HG03060 (cell line): ENCODE measurements around the gene SIGLEC10.
A peak's percentile ranks its signal among the peaks of the same experiment; 100 is the strongest.
"Not testable (repeated sequence)": the region's sequence is repeated elsewhere in the genome, so short reads cannot be mapped to it uniquely, and the experiment has no call there.

Experiments
- ATAC-seq: cut with Tn5 transposase; IDR thresholded peaks from one replicate; pipeline ENCODE4 v1.9.1; 2021; ENCODE audit warnings: low read depth, moderate number of reproducible peaks; ENCODE audit not compliant: unreplicated experiment

Gene SIGLEC10

DNA sequence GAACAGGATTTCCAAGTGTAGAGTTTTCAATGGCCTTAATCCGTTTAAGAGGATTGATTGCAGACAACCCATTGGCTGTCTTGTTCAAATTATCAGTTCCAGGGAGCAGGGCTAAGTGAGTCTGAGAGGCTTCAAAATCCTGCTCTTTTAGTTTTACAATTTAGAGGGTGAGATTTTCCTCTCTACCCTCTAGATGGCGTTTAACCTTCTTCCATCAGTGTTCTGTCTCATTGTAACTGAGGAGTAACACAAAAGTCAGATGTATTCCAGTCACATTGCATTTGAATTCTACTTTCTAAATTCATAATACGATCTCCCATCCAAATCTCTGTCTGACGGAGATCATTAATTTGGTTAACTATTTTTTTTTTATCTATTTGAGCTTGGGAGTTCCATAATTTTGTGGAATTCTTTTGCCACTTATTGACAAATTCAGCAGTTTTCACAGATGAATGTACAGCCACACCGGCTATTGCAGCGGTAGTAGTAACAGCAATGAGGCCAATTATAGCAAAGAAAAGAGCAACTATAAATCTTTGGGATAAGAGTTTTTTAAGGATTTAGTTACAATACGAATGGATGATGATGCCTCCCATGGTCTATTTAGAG is 19.2 kb downstream of the SIGLEC10 start:
- no peak for ATAC-seq

- not testable (repeated sequence) for ATAC-seq
Measured at GRCh38 chr19:51397453-51397852, 20.0 kb downstream of the SIGLEC10 start.

GRCh38 chr19:51396175-51396574 is 21.3 kb downstream of the SIGLEC10 start:
- no peak for ATAC-seq

DNA sequence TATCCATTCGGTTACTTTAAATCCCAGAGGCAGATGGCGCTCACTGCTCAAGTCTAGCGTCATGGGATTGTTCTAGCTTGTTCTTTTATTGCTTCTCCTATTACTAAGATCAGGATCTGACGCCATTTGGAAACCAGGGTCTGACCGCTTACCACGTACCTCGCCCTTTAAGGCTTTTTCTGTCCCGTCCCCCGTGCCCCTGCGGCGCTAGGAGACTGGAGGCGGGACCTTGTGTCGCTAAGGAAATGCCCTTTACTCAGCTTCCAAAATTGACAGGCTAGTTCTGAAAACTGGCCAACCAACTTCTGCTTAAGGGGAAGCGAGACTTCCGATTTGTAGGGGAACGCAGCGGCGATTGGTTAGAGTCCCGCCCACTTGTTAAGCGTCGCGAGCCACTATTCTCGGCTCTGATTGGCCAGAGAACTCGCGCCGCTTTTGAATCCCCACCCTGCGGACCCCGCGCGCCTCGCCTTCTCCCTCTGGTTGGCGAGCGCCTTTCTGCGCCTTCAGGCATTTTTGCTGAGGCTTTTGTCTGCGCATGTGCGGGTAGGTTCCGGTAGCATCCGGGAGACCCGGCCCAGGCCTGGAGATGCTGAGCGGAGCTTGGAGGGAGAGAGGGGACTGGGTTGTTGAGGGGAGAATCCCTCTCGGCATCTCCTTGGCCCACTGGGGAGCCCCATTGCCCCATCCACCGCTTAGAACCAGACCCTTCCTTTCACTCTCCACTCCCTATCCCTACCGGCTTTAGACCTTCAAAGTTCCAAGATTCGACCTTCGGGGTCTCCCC is 23.2 kb downstream of the SIGLEC10 start:
- peak; percentile 78 for ATAC-seq

- no peak for ATAC-seq
Measured at GRCh38 chr19:51392701-51393100, 24.7 kb downstream of the SIGLEC10 start.

GRCh38 chr19:51391073-51391611 is 26.3 kb downstream of the SIGLEC10 start:
- no peak for ATAC-seq

GRCh38 chr19:51389143-51389542 is 28.3 kb downstream of the SIGLEC10 start:
- ATAC-seq, result no peak

DNA sequence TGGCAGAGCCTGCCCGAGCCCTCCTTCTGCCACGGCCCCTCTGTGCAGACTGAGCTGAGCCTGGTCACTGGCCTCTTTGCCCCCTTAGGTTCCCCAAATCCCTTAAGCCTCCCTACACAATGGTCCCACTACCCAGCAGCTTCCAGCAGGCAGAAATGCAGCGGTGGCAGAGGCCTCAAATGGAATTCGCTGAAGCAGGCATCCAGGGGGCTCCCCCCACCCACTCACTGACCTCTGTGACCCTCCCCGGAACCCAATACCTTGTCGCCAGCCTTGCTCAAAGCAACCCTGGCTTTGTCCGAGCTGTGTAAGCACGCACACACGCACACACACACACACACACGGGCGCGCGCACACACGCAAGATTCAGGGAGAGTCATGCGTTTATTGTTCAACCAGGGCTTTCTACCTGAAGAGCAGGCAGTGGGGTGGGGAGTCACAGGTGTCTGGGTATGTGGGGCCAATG is 29.5 kb downstream of the SIGLEC10 start, which contains the start of gene LIM2:
LIM2 (minus strand) TSS at position 51 of the 466 bp plus-strand sequence. CDS start 531 bp downstream, outside the sequence.
- ATAC-seq, result no peak

DNA sequence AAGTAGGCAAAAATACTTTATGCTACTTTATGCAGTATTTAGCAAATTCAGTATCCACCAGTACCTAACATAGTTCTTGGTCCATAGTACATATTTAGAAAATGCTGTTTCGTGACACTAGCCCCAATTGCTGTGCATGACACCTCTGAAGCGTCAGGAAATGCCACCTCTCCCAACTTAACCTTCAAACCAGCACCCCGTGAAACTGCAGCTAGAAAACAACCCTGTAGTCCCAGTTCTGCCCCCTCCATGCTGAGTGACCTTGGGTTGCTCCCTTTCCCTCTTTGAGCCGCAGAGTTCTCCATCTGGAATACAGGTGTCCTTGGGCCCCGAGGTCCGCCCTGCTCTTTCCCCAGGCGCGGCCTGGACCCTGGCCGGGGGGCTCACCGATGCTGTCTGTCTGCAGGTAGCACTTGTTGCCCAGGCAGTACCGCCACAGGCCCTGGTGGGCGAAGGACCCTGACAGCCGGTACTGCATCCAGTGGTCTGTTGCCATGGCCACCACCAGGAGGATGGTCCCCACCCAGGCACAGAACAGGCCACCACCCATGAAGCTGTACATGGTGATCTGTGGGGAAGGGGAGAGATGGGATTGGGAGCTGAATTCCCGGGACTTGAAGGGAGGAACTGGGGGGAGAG is 30.4 kb downstream of the SIGLEC10 start:
- ATAC-seq, result no peak

DNA sequence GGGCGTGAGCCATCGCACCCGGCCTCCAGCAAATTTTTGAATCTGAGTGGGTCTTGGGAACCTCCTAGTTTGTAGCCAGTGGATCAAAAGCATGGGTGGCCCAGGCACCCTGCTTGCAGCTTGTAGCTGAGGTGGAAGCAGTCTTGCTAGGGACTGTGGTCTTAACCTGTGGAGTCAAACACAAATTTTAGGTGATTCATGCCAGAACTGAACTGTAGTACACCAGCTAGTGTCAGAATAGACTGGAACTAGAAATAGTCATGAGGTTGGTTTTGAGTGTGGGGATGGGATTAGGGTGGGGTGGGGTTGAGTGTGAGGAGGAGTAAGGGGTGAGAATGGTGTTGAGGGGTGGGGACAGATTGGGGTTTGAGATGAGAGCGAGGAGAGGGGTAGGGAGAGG is 35.4 kb downstream of the SIGLEC10 start:
- no peak for ATAC-seq

GRCh38 chr19:51380379-51380778 is 37.1 kb downstream of the SIGLEC10 start:
- no peak for ATAC-seq

GRCh38 chr19:51377422-51377821 is 40.0 kb downstream of the SIGLEC10 start:
- ATAC-seq, result no peak

DNA sequence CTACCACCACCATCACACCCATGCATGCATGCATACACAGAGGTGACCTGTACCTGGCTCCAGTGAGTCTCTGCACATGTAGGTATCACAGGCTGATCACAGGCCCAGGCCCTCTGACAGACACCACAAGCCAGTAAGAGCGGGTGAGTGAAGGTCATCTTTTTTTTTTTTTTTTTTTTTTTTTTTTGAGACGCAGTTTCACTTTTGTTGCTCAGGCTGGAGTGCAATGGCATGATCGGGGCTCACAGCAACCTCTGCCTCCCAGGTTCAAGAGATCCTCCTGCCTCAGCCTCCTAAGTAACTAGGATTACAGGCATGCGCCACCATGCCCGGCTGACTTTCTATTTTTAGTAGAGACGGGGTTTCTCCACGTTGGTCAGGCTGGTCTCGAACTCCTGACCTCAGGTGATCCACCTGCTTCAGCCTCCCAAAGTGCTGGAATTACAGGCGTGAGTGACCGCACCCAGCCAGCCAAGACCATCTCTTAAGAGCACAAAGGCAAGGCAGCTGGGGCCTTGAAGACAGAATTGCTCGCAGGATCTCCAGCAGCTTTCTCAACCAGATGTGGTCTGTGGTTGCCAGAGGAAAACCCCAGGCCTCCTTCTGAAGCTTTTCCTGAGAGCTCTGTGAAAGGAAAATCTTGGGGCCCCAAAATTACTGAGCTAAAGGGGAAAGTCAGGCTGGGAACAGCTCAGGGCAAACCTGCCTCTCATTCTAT is 41.8 kb downstream of the SIGLEC10 start:
- ATAC-seq, result no peak

DNA sequence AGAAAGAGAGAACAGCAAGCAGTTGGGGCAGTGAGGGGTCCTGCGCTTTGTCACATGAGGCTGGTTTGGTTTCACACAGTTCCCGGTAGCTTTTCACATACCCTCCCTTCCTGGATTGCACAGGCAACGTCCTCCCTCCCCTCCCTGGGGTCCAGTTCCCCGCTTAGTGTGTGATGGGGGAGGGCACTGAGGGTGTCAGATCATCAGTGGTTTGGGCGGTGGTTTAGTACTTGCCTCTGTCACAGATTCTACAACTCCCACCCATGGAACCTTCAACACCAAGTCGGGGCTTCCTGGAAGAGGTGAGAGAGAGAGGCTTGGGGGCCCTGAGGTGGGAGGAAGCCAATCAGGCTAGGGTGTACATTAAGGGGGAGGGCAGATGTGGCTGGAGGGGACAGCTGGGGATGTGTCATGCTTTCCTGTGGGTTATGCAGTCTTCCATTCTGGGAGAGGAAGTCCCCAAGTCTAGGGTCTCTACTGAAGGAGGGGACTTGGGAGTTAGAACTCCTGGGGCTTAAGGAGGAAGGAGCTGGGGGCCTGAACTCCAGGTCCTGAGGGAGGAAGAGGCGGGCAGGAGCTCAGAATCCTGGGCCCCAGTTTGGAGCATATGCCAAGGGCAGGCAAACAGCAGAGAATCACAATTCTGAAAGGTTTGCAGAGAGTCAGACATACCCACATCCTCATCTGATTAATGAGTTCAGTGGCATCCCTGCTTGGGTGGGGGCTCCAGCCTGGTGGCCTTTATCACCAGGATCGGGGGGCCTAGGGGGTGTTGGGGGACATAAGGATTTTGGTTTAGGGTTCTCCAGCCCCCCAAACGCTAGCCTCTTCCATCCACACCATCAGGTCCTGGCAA is 44.6 kb downstream of the SIGLEC10 start, which contains the start of gene NKG7:
NKG7 (minus strand) TSS at position 6 of the 856 bp plus-strand sequence. CDS start 119 bp downstream, outside the sequence.
- no peak for ATAC-seq

DNA sequence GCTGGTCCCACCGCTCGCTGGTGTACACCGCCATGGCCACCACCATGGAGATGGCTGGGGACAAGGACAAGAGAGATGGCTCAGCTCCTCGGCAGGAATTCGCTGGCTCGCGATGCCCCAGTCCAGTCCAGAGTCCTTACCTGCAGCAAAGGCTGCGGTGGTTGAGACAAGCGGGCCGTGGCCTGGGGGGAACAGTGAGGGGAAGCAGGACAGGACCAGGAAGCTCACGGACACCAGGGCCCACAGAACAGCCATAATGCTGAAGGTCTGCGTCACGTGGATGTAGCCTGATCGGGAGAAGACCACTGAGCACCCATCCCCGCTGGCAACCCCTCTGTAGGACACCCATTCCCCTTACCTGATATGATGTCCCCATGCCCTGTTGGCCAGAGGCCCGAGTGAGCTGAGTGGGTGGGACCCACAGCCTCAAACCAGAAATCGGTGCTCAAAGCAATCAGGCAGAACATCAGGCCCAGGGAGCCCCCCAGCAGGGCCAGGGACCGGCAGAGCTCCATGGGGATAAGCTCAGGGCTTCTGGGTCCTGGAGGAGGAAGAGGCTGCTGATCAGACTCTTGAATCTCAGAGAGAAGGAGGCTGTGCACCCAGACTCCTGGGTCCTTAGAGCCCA is 45.3 kb downstream of the SIGLEC10 start:
- ATAC-seq, result no peak

DNA sequence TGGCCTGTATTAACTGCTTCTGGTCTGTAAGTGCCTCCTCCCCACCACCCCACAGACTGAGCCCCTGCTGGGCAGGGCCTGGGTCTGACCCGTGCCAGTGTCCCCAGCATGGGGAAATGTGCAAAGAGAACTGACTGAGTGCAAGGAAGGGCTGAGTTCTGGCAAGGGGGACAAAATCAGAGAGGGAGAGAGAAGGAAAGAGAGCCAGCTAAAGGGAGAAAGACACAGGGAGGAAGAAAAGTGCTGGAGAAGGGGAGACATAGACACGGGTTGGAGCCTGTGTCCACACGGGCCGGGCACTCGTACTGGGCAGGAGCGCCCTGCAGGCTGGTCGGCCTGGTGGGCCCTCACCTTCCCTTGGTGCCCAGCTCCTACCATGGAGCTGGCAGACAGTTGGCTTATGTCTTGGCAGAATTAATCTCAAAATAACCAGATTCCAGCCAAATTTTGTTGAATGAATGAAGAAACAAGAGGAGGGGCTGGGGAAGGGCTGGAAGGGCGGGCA is 46.2 kb downstream of the SIGLEC10 start:
- ATAC-seq, result no peak

- no peak for ATAC-seq
Measured at GRCh38 chr19:51370230-51370629, 47.2 kb downstream of the SIGLEC10 start.

- no peak for ATAC-seq
Measured at GRCh38 chr19:51368366-51369282, 48.8 kb downstream of the SIGLEC10 start, which contains the start of gene CLDND2. Gene CLDND2, minus strand, starts transcription at chr19:51369003. Its CDS starts 426 bp downstream, at chr19:51368577.
